Pons (tissue), 1 donor: ENCODE results near the gene PLXDC2.

ENCODE experiments used
- DNase-seq: peaks from one replicate; pipeline ENCODE4 v3.0.0-alpha.2; 2016; ENCODE audit warnings: low spot score

PLXDC2 gene

GRCh38 chr10:20048161-20048560 is 231.9 kb downstream of the PLXDC2 start:
- no peak for DNase-seq

DNA sequence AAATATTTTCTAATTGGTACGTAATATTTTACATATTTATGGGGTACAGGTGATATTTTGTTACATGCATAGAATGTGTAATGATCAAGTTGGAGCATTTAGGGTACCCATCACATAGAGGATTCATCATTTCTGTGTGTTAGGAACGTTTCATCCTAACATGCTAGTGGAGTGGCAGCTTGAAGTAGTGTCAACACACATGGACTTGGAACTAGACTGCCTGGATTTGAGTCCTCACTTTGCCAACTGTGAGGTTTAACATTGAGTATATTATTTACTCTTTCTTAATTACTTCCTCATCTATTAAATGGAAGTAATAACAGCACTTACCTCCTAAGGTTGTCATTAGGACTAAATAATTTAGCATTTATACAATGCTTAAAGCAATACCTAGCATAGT is 241.9 kb downstream of the PLXDC2 start:
- no peak for DNase-seq

DNA sequence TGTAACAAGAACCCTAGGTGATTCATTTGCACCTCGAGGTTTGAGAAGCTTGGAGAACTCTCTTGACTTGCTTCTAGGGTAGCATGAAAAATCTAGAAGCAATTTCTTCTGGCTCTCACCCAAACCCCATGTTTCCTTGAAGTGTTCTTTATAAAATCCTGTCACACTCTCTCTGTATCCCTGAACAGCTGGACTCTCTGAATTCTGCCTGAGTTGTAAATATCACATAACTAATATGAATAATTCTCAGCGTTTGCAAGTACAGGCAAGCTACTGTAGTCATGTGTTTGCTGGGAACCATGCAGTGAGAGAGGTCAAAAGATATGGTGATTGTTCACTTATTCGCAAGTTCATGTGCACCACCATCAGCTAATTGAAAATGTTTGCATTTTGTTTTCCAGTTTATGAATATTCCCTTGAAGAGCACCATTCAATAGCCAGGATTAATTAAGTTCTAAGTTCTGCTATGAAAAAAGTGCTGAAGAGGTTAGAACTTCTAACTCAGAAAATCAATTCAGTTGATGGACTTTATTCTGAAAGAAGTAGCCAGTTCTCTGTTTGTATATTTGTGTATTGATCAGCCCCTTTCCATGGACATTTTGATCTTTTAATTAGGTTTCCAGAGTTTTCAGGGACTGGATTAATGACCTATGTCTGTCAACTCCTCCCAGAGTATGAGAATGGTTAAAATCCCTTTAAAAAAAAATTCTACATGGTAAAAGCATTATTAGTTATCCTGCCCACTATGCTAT is 243.0 kb downstream of the PLXDC2 start:
- DNase-seq: peak; percentile 20

DNA sequence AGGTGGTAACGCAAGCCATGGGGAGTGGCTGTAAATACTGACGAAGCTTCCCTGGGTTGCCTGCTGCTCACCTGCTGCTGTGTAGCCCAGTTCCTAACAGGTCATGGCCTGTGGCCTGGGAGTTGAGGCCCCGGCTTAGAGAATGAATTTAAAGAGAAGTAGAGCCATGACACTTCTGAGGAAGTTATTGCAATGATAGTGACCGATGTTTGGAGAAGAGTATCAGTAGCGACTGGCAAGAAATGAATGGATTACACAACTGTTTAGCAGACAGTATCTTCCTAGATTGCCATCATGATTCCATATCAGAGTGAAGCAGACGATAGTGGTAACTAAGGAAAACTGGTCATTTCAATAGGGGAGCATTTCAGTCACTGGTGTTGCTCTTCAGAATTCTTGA is 249.6 kb downstream of the PLXDC2 start:
- DNase-seq: no peak

DNA sequence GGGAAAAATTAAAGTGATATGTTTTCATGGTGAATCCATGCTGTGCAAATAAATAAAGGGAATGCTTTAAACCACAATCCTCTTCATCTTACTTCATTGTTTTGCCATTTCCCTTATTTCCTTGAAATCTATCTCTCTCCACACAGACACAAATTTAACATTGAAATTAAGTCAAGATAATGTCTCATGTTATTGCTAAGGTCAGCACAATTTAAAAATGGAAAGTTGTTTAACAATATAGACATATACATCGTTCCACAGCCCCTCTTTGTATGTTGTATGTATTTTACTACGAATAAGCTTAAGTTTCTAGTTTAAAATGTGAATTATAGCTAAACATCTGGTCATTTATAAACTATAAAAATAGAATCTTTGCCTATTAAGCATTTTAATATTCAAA is 256.9 kb downstream of the PLXDC2 start:
- no peak for DNase-seq

- no peak for DNase-seq
Observed at GRCh38 chr10:20075713-20076112, 259.5 kb downstream of the PLXDC2 start.

- DNase-seq: no peak
Observed at GRCh38 chr10:20084451-20084850, 268.2 kb downstream of the PLXDC2 start.

GRCh38 chr10:20085115-20085514 is 268.9 kb downstream of the PLXDC2 start:
- DNase-seq: no peak

DNA sequence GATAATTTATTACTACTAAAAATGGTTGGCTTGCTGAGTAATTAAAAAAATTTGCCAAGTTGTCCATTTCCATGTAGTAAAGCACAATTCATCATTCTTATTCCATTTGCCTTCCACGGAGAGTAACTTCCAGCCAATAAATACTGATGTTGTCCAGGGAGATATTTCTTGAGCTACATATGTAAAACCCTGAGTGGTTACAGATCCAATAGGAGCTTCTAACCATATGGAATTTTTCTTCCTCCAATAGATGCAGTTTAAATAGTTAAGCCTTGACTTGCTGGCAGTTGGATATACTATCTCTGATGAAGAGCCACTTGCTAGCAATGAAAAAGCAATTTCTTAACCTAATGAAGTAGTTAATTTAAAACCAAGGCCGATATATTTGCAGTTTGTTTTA is 271.1 kb downstream of the PLXDC2 start:
- no peak for DNase-seq

GRCh38 chr10:20088061-20088701 is 271.9 kb downstream of the PLXDC2 start:
- DNase-seq: no peak

DNA sequence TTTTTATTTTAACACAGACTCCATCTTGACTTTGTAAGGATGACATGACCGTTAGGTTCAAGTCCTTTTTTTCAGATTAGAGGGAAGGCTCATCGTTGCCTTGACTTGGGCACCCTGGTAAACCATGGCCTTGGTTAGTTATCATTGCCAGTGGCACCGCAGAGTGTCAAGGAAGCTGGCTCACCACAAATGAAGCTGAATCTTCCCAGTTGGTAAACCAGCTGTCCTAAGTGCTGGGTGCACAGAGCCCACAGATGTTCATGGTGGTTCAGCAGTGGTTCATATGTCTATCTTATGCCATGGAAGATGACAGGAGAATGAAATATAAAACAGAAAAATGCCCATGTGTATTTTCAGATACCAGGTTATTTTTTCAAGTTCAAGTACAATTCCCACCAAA is 273.6 kb downstream of the PLXDC2 start:
- no peak for DNase-seq

DNA sequence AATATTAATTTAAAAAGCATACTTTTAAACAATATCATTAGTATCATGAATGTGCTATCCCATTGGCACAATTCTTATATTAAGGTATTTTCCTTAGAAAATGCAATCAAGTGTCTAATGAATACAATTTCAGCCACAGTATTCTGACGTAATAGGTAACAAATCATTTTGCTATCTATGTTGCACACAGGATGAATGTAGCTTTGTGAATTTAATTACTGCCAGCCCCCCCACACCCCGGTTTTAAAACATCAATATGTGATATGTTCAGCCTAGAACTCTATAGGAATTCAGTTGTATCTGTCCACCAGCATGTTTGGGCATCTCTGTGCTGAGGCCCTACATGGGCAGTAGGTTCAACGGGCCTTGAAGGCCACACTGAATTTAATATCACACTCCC is 274.6 kb downstream of the PLXDC2 start:
- no peak for DNase-seq

GRCh38 chr10:20091698-20092097 is 275.5 kb downstream of the PLXDC2 start:
- no peak for DNase-seq

- DNase-seq: no peak
Observed at GRCh38 chr10:20093600-20093999, 277.4 kb downstream of the PLXDC2 start.

DNA sequence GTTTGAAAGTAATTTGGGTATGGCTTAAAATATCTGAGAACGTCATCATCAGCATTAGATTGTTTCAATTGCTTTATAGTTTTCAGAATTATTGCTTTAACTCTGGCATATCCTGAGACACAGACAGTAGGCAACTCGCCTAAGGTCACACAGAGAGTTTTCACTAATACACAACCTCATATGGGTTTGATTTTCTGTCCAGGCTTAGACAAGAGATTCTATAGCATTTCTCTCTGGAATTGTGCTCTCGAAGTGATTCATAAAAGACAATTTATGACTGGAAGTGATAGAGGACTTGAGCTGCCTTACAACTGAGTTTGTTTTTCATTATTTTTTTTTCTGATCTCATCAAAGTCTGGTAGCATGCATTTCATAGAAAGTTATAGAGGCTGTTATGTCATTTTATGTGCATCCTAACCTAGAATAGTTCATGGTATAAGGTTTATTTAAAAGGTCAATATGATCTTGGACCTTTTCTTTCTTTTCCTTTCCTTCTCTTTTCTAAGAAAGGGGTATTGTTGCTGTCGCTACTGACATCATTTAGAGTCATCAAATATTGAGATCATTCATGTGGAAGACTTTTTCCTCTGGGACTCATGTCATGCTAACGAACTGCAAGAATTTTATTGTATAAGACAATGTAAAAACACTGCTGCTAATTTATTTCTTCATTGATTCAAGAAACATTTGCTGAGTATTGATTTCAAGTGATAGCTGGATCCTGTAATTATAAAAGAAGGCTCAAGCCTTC is 278.2 kb downstream of the PLXDC2 start:
- DNase-seq: no peak

DNA sequence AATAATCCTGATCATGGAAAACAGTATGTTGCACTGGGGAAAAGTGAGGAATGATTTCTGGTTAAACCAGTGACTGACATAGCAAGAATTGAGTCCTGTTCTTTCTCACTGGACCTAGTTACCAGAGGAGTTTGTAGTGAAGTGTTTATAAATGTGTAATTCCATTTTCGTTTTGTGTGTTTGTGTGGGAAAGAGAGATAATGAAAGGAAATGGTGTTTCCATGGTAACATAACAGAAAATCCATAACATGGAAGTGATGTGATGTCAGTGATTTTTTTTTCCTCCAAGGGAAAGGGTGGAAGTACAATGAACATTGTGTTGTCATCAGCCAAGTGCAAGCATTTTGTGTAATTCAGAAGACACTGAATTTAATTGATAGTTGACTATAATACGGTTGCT is 283.9 kb downstream of the PLXDC2 start:
- DNase-seq: peak; percentile 42

- DNase-seq: no peak
Observed at GRCh38 chr10:20105236-20105635, 289.0 kb downstream of the PLXDC2 start.

- DNase-seq: no peak
Observed at GRCh38 chr10:20105931-20106330, 289.7 kb downstream of the PLXDC2 start.

GRCh38 chr10:20108021-20108420 is 291.8 kb downstream of the PLXDC2 start:
- no peak for DNase-seq

DNA sequence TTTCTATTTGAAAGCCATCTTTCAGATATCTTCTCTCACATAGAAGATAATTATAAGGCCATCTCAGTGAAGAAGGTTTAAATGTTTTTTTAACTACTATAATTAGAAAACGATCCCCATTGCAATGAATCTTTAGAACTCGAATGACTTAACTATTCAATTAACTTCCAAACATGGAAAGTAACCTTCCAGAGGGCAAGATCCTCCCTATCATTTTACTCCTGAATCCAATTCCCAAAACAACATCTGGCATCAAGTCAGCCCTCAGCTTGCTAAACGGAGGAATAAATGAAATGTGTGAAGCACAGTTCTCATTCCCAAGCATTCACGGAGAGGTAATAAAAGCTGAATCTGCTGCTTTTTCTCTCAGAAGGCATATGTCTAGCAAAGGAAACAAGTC is 293.4 kb downstream of the PLXDC2 start:
- no peak for DNase-seq

DNA sequence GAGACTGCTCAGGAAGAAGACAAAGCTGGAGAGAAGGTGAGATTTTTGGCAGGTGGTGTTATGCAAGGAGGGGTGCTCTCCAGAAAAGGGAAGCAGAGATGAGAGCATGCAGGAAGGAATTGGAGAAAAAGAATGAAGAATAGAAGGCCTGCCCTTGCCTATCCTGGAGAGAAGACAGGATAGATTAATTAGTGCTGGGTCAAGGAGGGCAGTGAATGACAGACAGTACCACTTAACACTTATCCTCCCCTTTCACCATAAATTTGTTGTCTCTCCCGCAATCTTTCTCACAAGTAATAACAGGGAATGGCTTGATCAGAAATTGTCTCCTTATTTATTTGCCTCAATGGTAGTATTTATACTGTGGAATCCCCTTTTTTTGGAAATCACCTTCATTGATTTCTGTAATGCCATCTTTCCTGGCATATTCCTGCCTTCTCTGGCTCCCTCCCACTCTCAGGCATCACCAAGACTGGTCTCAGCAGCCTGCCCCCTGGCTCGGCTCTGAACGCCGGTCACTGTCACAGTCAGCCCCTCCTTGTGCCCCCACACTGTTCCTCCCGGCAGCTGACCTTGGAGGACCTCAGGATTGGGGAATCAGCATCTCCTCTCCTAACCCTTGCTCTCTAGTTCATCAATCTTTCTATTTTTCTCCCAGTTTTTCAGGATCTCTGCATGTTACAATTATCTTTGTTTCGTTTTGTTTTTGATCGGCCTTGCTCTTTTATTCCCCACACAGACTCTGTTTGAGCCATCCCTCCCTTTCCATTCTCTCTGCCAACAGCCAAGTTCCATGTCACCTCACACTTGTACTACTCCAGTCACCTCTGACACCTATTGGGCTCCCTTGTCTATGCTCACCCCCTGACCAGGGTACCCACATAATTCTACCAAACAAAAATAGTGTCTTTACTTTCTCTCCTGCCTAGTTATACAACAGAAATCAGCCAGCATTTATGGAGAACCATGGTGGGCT is 294.2 kb downstream of the PLXDC2 start:
- peak; percentile 33 for DNase-seq

DNA sequence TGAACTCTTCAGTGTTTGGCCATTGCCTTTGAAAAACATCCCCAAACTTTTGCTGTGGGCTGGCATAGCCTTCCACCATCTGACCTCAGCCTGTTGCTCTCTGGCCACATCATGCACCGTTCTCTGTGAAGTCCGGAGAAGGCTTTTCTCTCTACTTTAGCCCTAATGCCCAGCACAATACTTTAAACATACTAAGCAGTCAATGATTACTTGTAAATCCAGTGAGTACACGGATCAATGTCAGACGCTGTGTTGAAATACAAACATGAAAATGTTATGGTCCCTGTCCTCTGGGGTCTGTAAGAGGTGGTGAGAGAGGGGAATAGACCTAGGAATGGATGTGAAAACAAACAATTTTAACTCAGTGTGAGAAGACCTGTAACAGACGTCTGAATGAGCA is 297.9 kb downstream of the PLXDC2 start:
- no peak for DNase-seq
